ENCODE data around the gene NEK7.

Gene NEK7

GRCh38 chr1:198238121-198238520, 81.3 kb downstream of the NEK7 start:
- TF ChIP-seq, protein P1, sequence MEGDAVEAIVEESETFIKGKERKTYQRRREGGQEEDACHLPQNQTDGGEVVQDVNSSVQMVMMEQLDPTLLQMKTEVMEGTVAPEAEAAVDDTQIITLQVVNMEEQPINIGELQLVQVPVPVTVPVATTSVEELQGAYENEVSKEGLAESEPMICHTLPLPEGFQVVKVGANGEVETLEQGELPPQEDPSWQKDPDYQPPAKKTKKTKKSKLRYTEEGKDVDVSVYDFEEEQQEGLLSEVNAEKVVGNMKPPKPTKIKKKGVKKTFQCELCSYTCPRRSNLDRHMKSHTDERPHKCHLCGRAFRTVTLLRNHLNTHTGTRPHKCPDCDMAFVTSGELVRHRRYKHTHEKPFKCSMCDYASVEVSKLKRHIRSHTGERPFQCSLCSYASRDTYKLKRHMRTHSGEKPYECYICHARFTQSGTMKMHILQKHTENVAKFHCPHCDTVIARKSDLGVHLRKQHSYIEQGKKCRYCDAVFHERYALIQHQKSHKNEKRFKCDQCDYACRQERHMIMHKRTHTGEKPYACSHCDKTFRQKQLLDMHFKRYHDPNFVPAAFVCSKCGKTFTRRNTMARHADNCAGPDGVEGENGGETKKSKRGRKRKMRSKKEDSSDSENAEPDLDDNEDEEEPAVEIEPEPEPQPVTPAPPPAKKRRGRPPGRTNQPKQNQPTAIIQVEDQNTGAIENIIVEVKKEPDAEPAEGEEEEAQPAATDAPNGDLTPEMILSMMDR (conservative IDR thresholded peaks at IDR 0.05) = no peak
- TF ChIP-seq ZFX (IDR thresholded peaks at IDR 0.05) = no peak

GRCh38 chr1:198241553-198241952, 84.8 kb downstream of the NEK7 start:
- TF ChIP-seq ZFX (IDR thresholded peaks at IDR 0.05) = no peak
- TF ChIP-seq, protein P1 (conservative IDR thresholded peaks at IDR 0.05) = no peak
- no peak overlapping the region for H3K27ac ChIP-seq

More at GRCh38 chr1:198238121-198238520, 81.3 kb downstream of the NEK7 start:
- no peak overlapping the region for H3K27ac ChIP-seq

DNA sequence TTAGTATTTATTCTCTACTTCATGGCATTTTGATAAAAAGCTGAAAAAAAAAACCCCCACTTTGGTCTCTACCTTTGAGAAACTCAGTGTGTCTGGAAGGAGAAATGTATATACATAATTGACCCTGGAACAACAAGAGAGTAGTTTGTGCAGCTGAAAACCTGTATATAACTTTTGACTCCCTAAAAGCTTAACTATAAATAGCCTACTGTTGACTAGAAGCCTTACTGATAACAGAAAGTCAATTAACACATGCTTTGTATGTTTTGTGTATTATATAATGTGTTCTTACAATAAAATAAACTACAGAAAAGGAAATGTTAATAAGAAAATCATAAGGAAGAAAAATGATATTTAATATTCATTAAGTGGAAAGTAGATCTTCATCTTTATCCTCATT, 88.0 kb downstream of the NEK7 start:
- TF ChIP-seq, protein P1 (conservative IDR thresholded peaks at IDR 0.05) = no peak
- no peak for TF ChIP-seq ZFX (IDR thresholded peaks at IDR 0.05)
- no peak overlapping the region for H3K27ac ChIP-seq

DNA sequence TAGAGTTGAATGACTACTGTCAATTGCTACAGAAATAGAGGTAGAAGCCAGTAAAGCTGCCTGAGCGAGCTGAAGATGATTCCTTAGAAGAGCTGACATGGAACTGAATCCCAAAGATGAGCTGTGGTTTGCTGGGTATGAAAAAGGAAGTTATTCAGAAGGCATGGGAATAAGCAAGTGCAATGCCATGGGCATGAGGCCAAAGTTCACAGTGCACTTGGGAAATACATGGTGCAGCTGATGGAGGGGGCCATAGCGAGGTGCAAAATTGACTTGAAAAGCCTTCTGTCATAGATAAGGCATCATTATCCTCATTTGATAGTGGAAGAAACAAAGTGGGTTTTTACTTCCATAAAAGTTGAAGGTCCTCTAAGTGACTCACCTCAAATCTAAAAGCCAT, 88.6 kb downstream of the NEK7 start:
- TF ChIP-seq, protein P1 (conservative IDR thresholded peaks at IDR 0.05) = no peak
- no peak for TF ChIP-seq ZFX (IDR thresholded peaks at IDR 0.05)
- no peak overlapping the region for H3K27ac ChIP-seq

- no peak for TF ChIP-seq ZFX (IDR thresholded peaks at IDR 0.05)
- TF ChIP-seq, protein P1 (conservative IDR thresholded peaks at IDR 0.05) = no peak
- no peak overlapping the region for H3K27ac ChIP-seq
Observed at GRCh38 chr1:198246337-198246736, 89.5 kb downstream of the NEK7 start.

DNA sequence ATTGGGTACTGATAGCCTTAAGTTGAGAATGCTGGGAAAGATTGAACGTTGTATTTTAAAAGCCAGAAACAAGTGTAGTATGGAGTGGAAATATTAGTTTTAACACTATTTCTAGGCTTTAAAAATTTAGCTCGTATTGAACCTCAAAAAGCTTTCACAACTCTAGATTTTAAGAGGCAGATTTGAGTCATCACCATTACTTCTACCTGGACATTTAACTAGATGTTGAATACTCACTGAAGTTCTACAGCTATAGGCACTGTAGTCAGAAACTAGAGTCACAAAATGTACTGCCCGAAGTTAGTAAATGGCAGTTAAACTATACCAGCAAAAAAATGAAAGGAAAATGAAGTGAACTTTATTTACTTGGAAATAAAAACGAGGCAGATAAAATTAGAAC, 96.5 kb downstream of the NEK7 start:
- TF ChIP-seq ZFX (IDR thresholded peaks at IDR 0.05) = no peak
- TF ChIP-seq, protein P1 (conservative IDR thresholded peaks at IDR 0.05) = no peak
- no peak overlapping the region for H3K27ac ChIP-seq

DNA sequence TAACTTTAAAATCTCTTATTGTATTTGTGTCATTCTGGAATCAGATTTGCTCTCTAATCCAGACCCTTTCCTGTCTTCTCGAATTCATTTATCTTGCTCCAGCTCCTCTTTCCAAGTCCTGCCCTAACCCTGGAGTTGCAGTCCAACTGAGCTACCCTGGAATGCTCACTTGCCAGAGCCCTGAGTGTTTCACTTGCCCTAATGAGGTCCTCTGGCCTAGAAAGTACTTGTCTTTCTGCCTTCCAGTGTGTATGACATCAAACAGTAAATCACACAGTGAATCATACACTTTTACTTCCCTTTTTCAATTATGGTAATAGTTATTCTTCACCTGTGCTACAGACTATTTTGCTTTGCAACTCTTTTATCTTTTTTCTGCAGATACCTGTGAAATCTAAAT, 96.9 kb downstream of the NEK7 start:
- no peak overlapping the region for H3K27ac ChIP-seq
- TF ChIP-seq ZFX (IDR thresholded peaks at IDR 0.05) = no peak
- TF ChIP-seq, protein P1 (conservative IDR thresholded peaks at IDR 0.05) = no peak

All from C4-2B (cell line).